Activated T-helper 17 cell treated with anti-CD3 and anti-CD28 coated beads, Interleukin-2, amount 50 U/mL, for 72 hours (primary cell): ENCODE measurements around the gene PCDHB3. TPM values are rescaled to one million over a fixed set of nuclear protein-coding genes. Genes with fewer than 3 reads are reported as not detected.

Experiments used
- total RNA-seq, 2 donors: library from RNA; stranded (reverse); gene quantifications; one replicate each; pipeline ENCODE4 v1.2.3, GENCODE V29; 2022

PCDHB3 gene
- total RNA-seq, 2 donors from 2014 or later, result 0.08 TPM; not detected in 1

Other genes starting within 250 kb of the PCDHB3 start
- not detected for gene PCDHA10, start 244.6 kb upstream of the PCDHB3 start, total RNA-seq
- not detected for gene PCDHA11, start 231.5 kb upstream of the PCDHB3 start, total RNA-seq
- not detected for gene PCDHA12, start 225.2 kb upstream of the PCDHB3 start, total RNA-seq
- gene PCDHA13, start 218.3 kb upstream of the PCDHB3 start, total RNA-seq, result not detected
- not detected for gene PCDHAC1, start 174.2 kb upstream of the PCDHB3 start, total RNA-seq
- not detected for gene PCDHAC2, start 134.0 kb upstream of the PCDHB3 start, total RNA-seq
- not detected for gene PCDHB1, start 49.1 kb upstream of the PCDHB3 start, total RNA-seq
- under 1 TPM; 0.06 to 0.24 TPM for gene PCDHB2, start 5.9 kb upstream of the PCDHB3 start, total RNA-seq
- not detected for gene PCDHB4, start 21.3 kb downstream of the PCDHB3 start, total RNA-seq
- not detected for gene PCDHB5, start 34.7 kb downstream of the PCDHB3 start, total RNA-seq
- gene PCDHB6, start 49.6 kb downstream of the PCDHB3 start, total RNA-seq, result not detected
- gene PCDHB7, start 72.2 kb downstream of the PCDHB3 start, total RNA-seq, result not detected
- not detected for gene PCDHB8, start 77.3 kb downstream of the PCDHB3 start, total RNA-seq
- not detected for gene PCDHB16, start 81.9 kb downstream of the PCDHB3 start, total RNA-seq
- not detected for gene PCDHB9, start 86.7 kb downstream of the PCDHB3 start, total RNA-seq
- not detected for gene PCDHB10, start 91.9 kb downstream of the PCDHB3 start, total RNA-seq
- gene PCDHB11, start 99.2 kb downstream of the PCDHB3 start, total RNA-seq, result not detected
- gene PCDHB12, start 108.2 kb downstream of the PCDHB3 start, total RNA-seq, result not detected
- under 1 TPM in 1 of 2 donors, not detected in 1; 0.08 TPM for gene PCDHB13, start 113.4 kb downstream of the PCDHB3 start, total RNA-seq
- not detected for gene PCDHB14, start 122.9 kb downstream of the PCDHB3 start, total RNA-seq
- not detected for gene PCDHB15, start 144.9 kb downstream of the PCDHB3 start, total RNA-seq
- gene SLC25A2, start 203.6 kb downstream of the PCDHB3 start, total RNA-seq, result under 1 TPM in 1 of 2 donors, not detected in 1; 0.42 TPM
- gene TAF7, start 220.3 kb downstream of the PCDHB3 start, total RNA-seq, result 10 to 100 TPM; 45.3 to 50.4 TPM
- gene PCDHGA1, start 230.0 kb downstream of the PCDHB3 start, total RNA-seq, result under 1 TPM; 0.09 to 0.16 TPM
- not detected for gene PCDHGA2, start 238.3 kb downstream of the PCDHB3 start, total RNA-seq
- under 1 TPM in 1 of 2 donors, not detected in 1; 0.09 TPM for gene PCDHGA3, start 243.4 kb downstream of the PCDHB3 start, total RNA-seq
- not detected for gene PCDHGB1, start 249.6 kb downstream of the PCDHB3 start, total RNA-seq